Neural cell (in vitro differentiated cells): Measurements from ENCODE around the gene DTNBP1. TPM values are rescaled to one million over a fixed set of nuclear protein-coding genes. Genes with fewer than 3 reads are reported as not detected.

Experiments
- H2AFZ ChIP-seq: fragments of 200-600, 300-800 bp; sonication (generic), shearing (Covaris generic); 2 replicates; pipeline ENCODE4 v1.6.0; 2014; ENCODE audit warnings: low read depth, mild to moderate bottlenecking, antibody characterized with exemption, low read length, moderate library complexity
- H3F3A ChIP-seq: fragments of 200-600 bp; shearing (Covaris generic); 2 replicates; pipeline ENCODE4 v1.6.1; 2016; ENCODE audit warnings: mild to moderate bottlenecking, moderate library complexity, mixed read lengths, antibody characterized with exemption, low read length; ENCODE audit not compliant: insufficient read depth, poor library complexity, severe bottlenecking
- H3K27ac ChIP-seq: fragments of 200-600, 300-800 bp; sonication (generic), shearing (Covaris generic); 2 replicates; pipeline ENCODE4 v1.5.1; 2014; ENCODE audit warnings: mild to moderate bottlenecking, low read length, moderate library complexity
- H3K27me3 ChIP-seq: fragments of 300-800, 200-600 bp; sonication (generic), shearing (Covaris generic); 2 replicates; pipeline ENCODE4 v1.6.0; 2014; ENCODE audit warnings: mild to moderate bottlenecking, low read depth, low read length, moderate library complexity; ENCODE audit not compliant: insufficient read depth
- H3K36me3 ChIP-seq: fragments of 300-800, 200-600 bp; sonication (generic), shearing (Covaris generic); 2 replicates; pipeline ENCODE4 v1.5.1; 2014; ENCODE audit warnings: mild to moderate bottlenecking, antibody characterized with exemption, low read length, moderate library complexity; ENCODE audit not compliant: insufficient read depth
- H3K4me2 ChIP-seq: fragments of 300-800, 200-600 bp; sonication (generic), shearing (Covaris generic); 2 replicates; pipeline ENCODE4 v1.6.0; 2014; ENCODE audit warnings: mild to moderate bottlenecking, low read length
- H3K4me3 ChIP-seq: fragments of 300-800, 200-600 bp; sonication (generic), shearing (Covaris generic); 2 replicates; pipeline ENCODE4 v1.5.1; 2014; ENCODE audit warnings: mild to moderate bottlenecking, low read length, moderate library complexity
- H3K79me2 ChIP-seq: fragments of 200-600 bp; shearing (Covaris generic); replicated peaks from 2 replicates; pipeline ENCODE4 v1.6.0; 2014; ENCODE audit warnings: mild to moderate bottlenecking, low read length, moderate library complexity; ENCODE audit not compliant: insufficient read depth
- H3K9ac ChIP-seq: fragments of 300-800, 200-600 bp; sonication (generic), shearing (Covaris generic); 2 replicates; pipeline ENCODE4 v1.6.1; 2016; ENCODE audit warnings: mild to moderate bottlenecking, low read length, mixed read lengths
- H3K9me2 ChIP-seq: fragments of 200-600 bp; shearing (Covaris generic); 2 replicates; pipeline ENCODE4 v1.6.1; 2016; ENCODE audit warnings: mild to moderate bottlenecking, low read length, mixed read lengths; ENCODE audit not compliant: insufficient read depth
- H3K9me3 ChIP-seq: fragments of 200-600, 300-800 bp; sonication (generic), shearing (Covaris generic); 2 replicates; pipeline ENCODE4 v1.6.1; 2016; ENCODE audit warnings: mild to moderate bottlenecking, mixed run types, low read length, moderate library complexity, mixed read lengths
- H4K20me1 ChIP-seq: fragments of 200-600 bp; shearing (Covaris generic); 2 replicates; pipeline ENCODE4 v1.6.1; 2016; ENCODE audit warnings: mild to moderate bottlenecking, mixed run types; ENCODE audit not compliant: insufficient read depth
- EP300 ChIP-seq: fragments of 450-650 bp; conservative IDR thresholded peaks from 2 replicates; pipeline ENCODE4 v1.6.1; 2014; ENCODE audit warnings: antibody characterized with exemption, mild to moderate bottlenecking, moderate library complexity; ENCODE audit not compliant: poor library complexity, severe bottlenecking
- EZH2 ChIP-seq: fragments of 200-600, 300-800 bp; shearing (Covaris generic), sonication (generic); IDR thresholded peaks from 2 replicates; pipeline ENCODE4 v1.6.1; 2014; ENCODE audit warnings: antibody characterized with exemption, low read length, borderline replicate concordance, mild to moderate bottlenecking; ENCODE audit not compliant: insufficient read depth, poor library complexity, severe bottlenecking
- MXI1 ChIP-seq: fragments of 450-650 bp; conservative IDR thresholded peaks from 2 replicates; pipeline ENCODE4 v1.6.1; 2014; ENCODE audit warnings: antibody characterized with exemption, mild to moderate bottlenecking; ENCODE audit not compliant: poor library complexity, severe bottlenecking
- POLR2AphosphoS5 ChIP-seq: IDR thresholded peaks from 2 replicates; pipeline ENCODE4 v1.6.1; 2012
- RAD21 ChIP-seq: fragments of 450-650 bp; conservative IDR thresholded peaks from 2 replicates; pipeline ENCODE4 v1.6.1; 2014; ENCODE audit warnings: antibody characterized with exemption, mild to moderate bottlenecking, moderate library complexity
- REST ChIP-seq: IDR thresholded peaks from 2 replicates; pipeline ENCODE4 v1.6.1; 2012; ENCODE audit warnings: borderline replicate concordance
- SMC3 ChIP-seq: fragments of 450-650 bp; conservative IDR thresholded peaks from 2 replicates; pipeline ENCODE4 v1.6.1; 2014; ENCODE audit warnings: antibody characterized with exemption, mild to moderate bottlenecking, moderate library complexity; ENCODE audit not compliant: poor library complexity
- TAF1 ChIP-seq: IDR thresholded peaks from 2 replicates; pipeline ENCODE4 v1.6.1; 2012; ENCODE audit warnings: low read depth
- polyA plus RNA-seq: library from polyadenylated mRNA; depleted of rRNA; stranded (reverse); fragments of >200 nt; gene quantifications from 2 replicates; pipeline ENCODE4 v1.2.3, GENCODE V29; 2014
- TF ChIP-seq, protein P1 (sequence below): fragments of 450-650 bp; IDR thresholded peaks from 2 replicates; pipeline ENCODE4 v1.5.1; 2014; ENCODE audit warnings: antibody characterized with exemption, mild to moderate bottlenecking, moderate library complexity; ENCODE audit not compliant: poor library complexity, severe bottlenecking

Gene DTNBP1
- polyA plus RNA-seq, 1 donor from 2014 or later: 22.6 TPM

GRCh38 chr6:15501826-15502445, 160.9 kb downstream of the DTNBP1 start:
- Histone ChIP-seq H3K4me3 (no peak overlapping the region), H3K36me3 (no peaks in the 10 kb centered on the region), H3K27me3 (no peaks in the 10 kb centered on the region), H3F3A (no peaks in the 10 kb centered on the region), H3K9me2 (no peaks in the 10 kb centered on the region), H3K9ac (no peak overlapping the region), H2AFZ (no peak overlapping the region), H3K79me2 (no peaks in the 10 kb centered on the region), H3K27ac (no peak overlapping the region), H3K9me3 (no peaks in the 10 kb centered on the region), H3K4me2 (no peak overlapping the region), H4K20me1 (no peaks in the 10 kb centered on the region)
- TF ChIP-seq EP300 (no peak), RAD21 (no peak), REST (no peak), TAF1 (no peak), MXI1 (no peak), SMC3 (no peak), POLR2AphosphoS5 (no peak), EZH2 (no peak)
- TF ChIP-seq, protein P1, sequence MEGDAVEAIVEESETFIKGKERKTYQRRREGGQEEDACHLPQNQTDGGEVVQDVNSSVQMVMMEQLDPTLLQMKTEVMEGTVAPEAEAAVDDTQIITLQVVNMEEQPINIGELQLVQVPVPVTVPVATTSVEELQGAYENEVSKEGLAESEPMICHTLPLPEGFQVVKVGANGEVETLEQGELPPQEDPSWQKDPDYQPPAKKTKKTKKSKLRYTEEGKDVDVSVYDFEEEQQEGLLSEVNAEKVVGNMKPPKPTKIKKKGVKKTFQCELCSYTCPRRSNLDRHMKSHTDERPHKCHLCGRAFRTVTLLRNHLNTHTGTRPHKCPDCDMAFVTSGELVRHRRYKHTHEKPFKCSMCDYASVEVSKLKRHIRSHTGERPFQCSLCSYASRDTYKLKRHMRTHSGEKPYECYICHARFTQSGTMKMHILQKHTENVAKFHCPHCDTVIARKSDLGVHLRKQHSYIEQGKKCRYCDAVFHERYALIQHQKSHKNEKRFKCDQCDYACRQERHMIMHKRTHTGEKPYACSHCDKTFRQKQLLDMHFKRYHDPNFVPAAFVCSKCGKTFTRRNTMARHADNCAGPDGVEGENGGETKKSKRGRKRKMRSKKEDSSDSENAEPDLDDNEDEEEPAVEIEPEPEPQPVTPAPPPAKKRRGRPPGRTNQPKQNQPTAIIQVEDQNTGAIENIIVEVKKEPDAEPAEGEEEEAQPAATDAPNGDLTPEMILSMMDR: no peak

DNA sequence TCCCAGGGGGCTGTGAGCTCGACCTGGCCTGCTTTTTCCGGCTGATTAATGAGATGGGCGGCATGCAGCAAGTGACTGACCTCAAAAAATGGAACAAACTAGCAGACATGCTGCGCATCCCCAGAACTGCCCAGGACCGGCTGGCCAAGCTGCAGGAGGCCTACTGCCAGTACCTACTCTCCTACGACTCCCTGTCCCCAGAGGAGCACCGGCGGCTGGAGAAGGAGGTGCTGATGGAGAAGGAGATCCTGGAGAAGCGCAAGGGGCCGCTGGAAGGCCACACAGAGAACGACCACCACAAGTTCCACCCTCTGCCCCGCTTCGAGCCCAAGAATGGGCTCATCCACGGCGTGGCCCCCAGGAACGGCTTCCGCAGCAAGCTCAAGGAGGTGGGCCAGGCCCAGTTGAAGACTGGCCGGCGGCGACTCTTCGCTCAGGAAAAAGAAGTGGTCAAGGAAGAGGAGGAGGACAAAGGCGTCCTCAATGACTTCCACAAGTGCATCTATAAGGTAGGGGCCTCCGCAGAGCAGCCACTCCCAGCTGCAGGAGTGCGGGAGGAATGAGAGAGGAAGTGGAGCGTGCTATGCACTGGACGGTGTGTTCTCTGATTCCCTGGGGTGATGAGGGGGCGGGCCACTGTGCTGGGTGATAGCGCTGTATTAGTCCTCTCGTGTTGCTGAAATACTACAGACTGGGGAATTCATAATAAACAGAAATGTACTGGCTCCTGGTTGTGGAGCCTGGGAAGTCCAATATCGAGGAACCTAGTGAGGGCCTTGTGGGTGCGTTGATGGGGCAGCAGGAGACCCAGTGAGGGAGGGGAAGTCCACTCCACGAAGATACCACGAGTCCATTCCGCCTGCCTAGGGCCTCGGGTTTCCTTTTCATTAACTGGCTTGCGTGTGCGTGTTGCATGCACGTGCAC, 161.7 kb downstream of the DTNBP1 start:
- Histone ChIP-seq H3K9me3 (no peaks in the 10 kb centered on the region), H3K4me2 (no peak overlapping the region), H3K79me2 (no peaks in the 10 kb centered on the region), H4K20me1 (no peaks in the 10 kb centered on the region), H3K27ac (no peak overlapping the region), H3K4me3 (no peak overlapping the region), H3K9ac (no peak overlapping the region), H3F3A (no peaks in the 10 kb centered on the region), H3K9me2 (no peaks in the 10 kb centered on the region), H2AFZ (no peak overlapping the region), H3K36me3 (no peaks in the 10 kb centered on the region), H3K27me3 (no peaks in the 10 kb centered on the region)
- no peak for TF ChIP-seq REST
- no peak for TF ChIP-seq POLR2AphosphoS5
- TF ChIP-seq RAD21: no peak
- TF ChIP-seq, protein P1: no peak
- TF ChIP-seq EP300: no peak
- no peak for TF ChIP-seq TAF1
- TF ChIP-seq EZH2: no peak
- no peak for TF ChIP-seq MXI1
- no peak for TF ChIP-seq SMC3
